ENCODE results near the gene PCDHB2.
"Not testable (repeated sequence)": the region's sequence is repeated elsewhere in the genome, so short reads cannot be mapped to it uniquely, and the experiment has no call there.

PCDHB2 gene
- long read RNA-seq, donor 1, full-length matches to known transcripts: 7 of 7 reads
- long read RNA-seq, donor 1, partial matches to known transcripts: 0 of 7 reads
- long read RNA-seq, donor 1, other reads (novel, unspliced or antisense): 0 of 7 reads
- long read RNA-seq, donor 2, full-length matches to known transcripts: 7 of 7 reads
- long read RNA-seq, donor 2, partial matches to known transcripts: 0 of 7 reads
- long read RNA-seq, donor 2, other reads (novel, unspliced or antisense): 0 of 7 reads
- long read RNA-seq, donor 3, full-length matches to known transcripts: 4 of 4 reads
- long read RNA-seq, donor 3, partial matches to known transcripts: 0 of 4 reads
- long read RNA-seq, donor 3, other reads (novel, unspliced or antisense): 0 of 4 reads
- long read RNA-seq, donor 4, full-length matches to known transcripts: 8 of 8 reads
- long read RNA-seq, donor 4, partial matches to known transcripts: 0 of 8 reads
- long read RNA-seq, donor 4, other reads (novel, unspliced or antisense): 0 of 8 reads
- long read RNA-seq, donor 5, full-length matches to known transcripts: 3 of 3 reads
- long read RNA-seq, donor 5, partial matches to known transcripts: 0 of 3 reads
- long read RNA-seq, donor 5, other reads (novel, unspliced or antisense): 0 of 3 reads
- long read RNA-seq, donor 6, full-length matches to known transcripts: 8 of 8 reads
- long read RNA-seq, donor 6, partial matches to known transcripts: 0 of 8 reads
- long read RNA-seq, donor 6, other reads (novel, unspliced or antisense): 0 of 8 reads
- long read RNA-seq, donor 7, full-length matches to known transcripts: 9 of 9 reads
- long read RNA-seq, donor 7, partial matches to known transcripts: 0 of 9 reads
- long read RNA-seq, donor 7, other reads (novel, unspliced or antisense): 0 of 9 reads
- long read RNA-seq, donor 8, full-length matches to known transcripts: 5 of 5 reads
- long read RNA-seq, donor 8, partial matches to known transcripts: 0 of 5 reads
- long read RNA-seq, donor 8, other reads (novel, unspliced or antisense): 0 of 5 reads

DNA sequence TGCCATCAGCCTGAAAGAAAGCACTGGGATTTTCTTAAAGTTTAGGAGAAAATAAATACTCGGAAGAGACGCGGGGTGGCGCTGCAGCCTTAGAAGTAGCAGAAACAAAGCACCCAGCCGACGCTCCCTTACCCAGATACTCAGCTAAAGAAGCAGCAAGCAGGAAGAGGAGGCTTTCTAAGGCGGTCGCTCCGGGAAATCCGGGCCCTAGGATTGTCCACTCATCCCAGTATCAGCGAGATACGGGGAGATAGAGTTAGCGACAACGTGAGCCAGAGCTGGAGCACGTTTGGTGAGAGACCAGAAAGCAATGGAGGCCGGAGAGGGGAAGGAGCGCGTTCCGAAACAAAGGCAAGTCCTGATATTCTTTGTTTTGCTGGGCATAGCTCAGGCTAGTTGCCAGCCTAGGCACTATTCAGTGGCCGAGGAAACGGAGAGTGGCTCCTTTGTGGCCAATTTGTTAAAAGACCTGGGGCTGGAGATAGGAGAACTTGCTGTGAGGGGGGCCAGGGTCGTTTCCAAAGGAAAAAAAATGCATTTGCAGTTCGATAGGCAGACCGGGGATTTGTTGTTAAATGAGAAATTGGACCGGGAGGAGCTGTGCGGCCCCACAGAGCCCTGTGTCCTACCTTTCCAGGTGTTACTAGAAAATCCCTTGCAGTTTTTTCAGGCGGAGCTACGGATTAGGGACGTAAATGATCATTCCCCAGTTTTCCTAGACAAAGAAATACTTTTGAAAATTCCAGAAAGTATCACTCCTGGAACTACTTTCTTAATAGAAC lies at the start of gene PCDHB2:
Gene PCDHB2 (plus strand): TSS at position 135 of the 782 bp plus-strand sequence. CDS start 176 bp downstream, at position 311.
- DNase-seq: peak; percentile 31

DNA sequence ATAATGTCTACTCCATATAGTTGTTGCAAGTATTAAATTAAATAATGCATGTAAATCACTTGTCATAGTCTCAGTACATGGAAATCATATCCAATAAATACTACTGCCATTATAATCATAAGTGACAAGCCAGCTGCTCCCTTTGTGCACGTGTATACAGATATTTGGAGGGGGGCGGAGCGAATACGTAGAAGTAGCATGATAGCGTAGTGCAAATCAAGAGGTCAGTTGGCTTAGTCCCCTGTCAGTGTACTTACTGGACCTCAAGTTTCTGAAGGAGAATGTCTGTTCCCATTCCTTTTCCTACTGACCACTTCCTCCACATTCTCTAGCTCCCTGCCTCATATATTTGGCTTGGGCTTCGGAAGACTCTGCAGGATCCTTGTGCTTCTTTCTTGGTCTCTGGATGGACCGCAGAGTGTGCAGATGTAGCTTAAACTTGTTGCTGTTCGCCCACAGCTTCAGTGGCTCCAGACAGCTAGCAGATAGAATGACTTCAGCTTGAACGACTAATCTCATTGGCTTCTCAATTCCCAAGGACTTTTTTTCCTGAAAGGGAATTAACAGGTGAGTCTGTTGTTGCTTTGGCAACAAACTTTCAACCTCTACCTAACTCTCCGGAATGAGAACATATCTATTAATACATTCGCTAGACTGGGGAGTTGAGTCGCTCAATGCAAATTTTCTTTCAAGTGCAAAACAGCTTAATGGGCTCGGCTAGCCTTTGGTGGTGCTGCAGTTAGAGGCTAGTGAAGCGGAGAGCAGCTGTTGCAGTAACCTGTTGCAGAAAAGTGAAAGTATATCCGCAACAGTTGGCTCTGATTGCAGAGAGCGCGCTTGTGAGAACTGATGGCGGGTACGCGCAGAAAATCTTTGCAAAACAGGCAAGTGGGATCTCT lies 43.5 kb upstream of the PCDHB2 start, which contains the start of gene PCDHB1:
Gene PCDHB1 (plus strand): TSS at position 753 of the 899 bp plus-strand sequence. CDS start 97 bp downstream, at position 850.
- DNase-seq: peak; percentile 17

DNA sequence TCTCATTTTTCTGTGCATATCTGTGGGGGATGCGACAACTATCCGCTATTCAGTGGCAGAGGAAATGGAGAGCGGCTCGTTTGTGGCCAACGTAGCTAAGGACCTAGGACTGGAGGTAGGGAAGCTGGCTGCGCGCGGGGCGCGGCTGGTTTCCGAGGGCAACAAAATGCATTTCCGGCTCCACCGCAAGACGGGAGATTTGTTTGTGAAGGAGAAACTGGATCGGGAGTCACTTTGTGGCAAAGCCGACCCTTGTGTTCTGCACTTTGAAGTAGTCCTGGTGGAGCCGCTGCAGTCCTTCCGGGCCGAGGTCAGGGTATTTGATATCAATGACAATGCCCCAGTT lies 42.9 kb upstream of the PCDHB2 start:
- peak; percentile 20 for DNase-seq

DNA sequence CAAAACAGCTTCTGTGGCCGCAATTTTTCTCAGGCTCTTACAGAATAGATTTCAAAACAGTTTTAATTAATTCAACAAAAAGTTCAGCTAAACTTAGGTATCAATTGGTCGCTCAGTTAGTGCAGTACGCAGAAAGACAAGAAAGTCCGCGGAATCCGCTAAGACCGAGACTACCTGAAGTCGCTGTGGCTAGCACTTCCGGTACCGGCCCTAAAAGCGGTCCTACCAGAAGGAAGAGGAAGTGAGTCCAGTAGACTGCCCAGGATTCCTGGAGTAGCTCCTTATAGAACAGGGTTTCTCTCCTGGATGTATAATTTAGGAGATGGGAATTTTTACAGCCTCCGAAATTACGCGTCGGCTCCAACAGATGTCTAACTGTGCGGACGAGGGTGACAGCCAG lies 16.6 kb upstream of the PCDHB2 start:
- DNase-seq: peak; percentile 1

DNA sequence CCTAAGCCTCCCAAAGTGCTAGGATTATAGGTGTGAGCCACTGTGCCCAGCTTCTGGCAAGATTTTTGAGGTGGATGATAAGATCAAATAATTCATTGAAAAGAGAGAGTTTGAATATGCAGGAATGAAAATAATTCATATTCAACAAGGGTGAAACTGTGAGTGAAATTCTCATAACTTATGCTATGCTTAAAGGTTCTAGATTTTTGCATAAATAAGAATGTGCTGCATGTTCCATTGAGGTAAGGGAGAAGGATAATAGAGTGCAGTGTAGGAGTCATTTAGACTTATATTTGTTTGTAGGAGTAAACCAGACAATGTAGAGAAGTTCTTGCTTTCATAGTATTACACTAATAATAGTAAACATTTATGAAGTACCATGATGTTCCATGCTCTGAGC lies 12.2 kb upstream of the PCDHB2 start:
- DNase-seq: no peak

DNA sequence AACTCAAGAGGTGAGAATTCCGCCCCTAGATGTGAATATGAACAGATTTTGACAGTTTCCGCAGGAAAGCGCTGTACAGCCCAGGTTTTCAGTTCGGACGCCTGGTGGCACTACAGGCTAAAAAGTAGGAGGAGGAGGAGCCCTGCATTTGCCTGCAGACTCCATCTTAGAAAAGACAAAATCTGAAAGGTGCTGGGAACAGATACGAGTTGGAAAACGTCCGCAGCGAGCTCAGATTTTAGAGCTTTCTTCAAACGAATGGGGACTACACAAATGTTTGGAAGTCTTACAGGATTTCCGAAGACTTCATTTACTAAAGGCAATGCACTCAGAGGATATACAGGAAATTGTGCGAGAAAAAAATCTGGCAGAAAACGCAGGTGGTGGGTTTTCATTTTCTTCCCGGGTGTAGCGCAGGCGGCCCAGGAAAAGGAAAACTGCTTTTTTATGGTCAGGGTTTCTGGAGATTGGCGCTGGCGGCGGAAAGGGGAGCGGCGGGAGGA lies 9.9 kb upstream of the PCDHB2 start:
- peak; percentile 47 for DNase-seq

GRCh38 chr5:141095263-141095641 lies 837 bp downstream of the PCDHB2 start:
- DNase-seq: no peak

DNA sequence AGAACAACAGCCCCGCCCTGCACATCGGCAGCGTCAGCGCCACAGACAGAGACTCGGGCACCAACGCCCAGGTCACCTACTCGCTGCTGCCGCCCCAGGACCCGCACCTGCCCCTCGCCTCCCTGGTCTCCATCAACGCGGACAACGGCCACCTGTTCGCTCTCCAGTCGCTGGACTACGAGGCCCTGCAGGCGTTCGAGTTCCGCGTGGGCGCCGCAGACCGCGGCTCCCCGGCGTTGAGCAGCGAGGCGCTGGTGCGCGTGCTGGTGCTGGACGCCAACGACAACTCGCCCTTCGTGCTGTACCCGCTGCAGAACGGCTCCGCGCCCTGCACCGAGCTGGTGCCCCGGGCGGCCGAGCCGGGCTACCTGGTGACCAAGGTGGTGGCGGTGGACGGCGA lies 1.8 kb downstream of the PCDHB2 start:
- not testable (repeated sequence) for DNase-seq

DNA sequence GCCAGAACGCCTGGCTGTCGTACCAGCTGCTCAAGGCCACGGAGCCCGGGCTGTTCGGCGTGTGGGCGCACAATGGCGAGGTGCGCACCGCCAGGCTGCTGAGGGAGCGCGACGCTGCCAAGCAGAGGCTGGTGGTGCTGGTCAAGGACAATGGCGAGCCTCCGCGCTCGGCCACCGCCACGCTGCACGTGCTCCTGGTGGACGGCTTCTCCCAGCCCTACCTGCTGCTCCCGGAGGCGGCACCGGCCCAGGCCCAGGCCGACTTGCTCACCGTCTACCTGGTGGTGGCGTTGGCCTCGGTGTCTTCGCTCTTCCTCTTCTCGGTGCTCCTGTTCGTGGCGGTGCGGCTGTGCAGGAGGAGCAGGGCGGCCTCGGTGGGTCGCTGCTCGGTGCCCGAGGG lies 2.2 kb downstream of the PCDHB2 start:
- DNase-seq: not testable (repeated sequence)

DNA sequence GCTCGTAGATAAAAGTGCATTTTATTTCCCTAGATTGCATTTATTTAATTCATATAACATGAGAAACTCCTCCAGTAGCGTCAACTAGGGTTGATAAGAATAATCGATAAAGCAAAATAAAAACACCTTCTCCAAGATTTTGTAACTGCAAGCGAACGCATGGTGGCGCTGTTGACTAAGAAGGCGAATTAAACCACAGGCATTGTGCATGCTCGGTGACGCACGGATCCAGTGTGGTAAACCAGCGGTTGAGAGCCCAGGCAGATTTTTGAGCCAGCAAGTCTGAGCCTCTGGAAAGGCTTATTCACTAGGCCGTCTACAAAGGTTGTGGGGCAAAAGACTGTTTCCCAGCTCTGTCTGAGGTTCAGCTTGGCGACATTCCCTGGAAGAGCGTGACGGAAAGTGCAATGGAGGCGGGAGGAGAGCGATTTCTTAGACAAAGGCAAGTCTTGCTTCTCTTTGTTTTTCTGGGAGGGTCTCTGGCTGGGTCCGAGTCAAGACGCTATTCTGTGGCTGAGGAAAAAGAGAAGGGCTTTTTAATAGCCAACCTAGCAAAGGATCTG lies 5.9 kb downstream of the PCDHB2 start, which contains the start of gene PCDHB3:
Gene PCDHB3 (plus strand): TSS at position 231 of the 563 bp plus-strand sequence. CDS start 177 bp downstream, at position 408.
- peak; percentile 7 for DNase-seq

- DNase-seq: no peak
These were observed 6.6 kb downstream of the PCDHB2 start for GRCh38 chr5:141101059-141101458.

- not testable (repeated sequence) for DNase-seq
These were observed 7.7 kb downstream of the PCDHB2 start for GRCh38 chr5:141102070-141102469.

DNA sequence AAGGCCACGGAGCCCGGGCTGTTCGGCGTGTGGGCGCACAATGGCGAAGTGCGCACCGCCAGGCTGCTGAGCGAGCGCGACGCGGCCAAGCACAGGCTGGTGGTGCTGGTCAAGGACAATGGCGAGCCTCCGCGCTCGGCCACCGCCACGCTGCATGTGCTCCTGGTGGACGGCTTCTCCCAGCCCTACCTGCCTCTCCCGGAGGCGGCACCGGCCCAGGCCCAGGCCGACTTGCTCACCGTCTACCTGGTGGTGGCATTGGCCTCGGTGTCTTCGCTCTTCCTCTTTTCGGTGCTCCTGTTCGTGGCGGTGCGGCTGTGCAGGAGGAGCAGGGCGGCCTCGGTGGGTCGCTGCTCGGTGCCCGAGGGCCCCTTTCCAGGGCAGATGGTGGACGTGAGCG lies 8.1 kb downstream of the PCDHB2 start:
- not testable (repeated sequence) for DNase-seq

- DNase-seq: no peak
These were observed 10.9 kb downstream of the PCDHB2 start for GRCh38 chr5:141105350-141105749.

DNA sequence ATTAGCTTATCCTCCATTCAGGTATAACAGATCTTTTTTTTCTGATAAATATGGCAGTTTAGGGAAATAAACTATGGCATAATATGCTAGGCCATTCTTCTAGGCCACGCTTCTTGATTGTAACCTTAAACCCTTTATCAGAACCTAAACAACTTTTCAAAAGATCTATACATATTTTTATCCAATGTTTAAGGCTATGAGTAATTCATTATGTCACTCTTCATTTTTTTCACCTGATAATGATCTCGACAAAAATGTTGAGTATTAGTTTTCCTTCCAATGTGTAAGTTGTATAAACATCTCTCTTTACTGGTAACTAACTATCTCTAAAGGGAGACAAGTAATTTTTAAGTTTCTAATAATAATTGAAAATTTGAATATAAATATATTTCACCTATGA lies 24.8 kb downstream of the PCDHB2 start:
- DNase-seq: no peak

DNA sequence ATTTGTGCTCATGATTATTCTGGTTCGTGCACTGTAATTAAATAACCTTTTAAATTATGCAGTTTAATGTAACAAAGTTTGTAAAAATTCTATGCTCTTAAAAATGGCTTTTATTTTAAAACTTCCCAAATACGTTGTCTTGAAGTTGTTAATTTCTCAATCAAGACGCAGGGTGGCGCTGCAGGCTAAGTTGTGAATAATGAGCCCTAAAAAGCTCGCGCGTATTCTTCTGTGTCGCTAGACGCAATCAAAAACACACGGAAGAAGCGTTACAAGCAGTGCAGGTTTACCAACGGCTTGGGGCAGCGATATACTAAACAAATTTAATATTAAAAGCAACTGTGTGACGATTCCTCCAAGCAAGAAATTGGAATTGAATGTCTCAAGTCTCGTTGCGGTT lies 27.1 kb downstream of the PCDHB2 start, which contains the start of gene PCDHB4:
Gene PCDHB4 (plus strand): TSS at position 256 of the 400 bp plus-strand sequence. CDS start 181 bp downstream, outside the sequence.
- no peak for DNase-seq

DNA sequence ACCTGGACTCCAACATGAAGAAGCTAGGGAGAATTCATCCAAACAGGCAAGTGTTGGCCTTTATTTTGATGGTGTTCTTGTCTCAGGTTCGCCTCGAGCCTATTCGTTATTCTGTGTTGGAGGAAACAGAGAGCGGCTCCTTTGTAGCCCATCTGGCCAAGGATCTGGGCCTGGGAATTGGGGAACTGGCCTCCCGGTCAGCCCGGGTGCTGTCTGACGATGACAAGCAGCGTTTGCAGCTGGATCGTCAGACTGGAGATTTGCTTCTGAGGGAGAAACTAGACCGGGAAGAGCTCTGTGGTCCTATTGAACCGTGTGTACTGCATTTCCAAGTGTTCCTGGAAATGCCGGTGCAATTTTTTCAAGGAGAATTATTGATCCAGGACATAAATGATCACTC lies 27.6 kb downstream of the PCDHB2 start:
- DNase-seq: no peak

GRCh38 chr5:141123396-141124135 lies 29.2 kb downstream of the PCDHB2 start:
- not testable (repeated sequence) for DNase-seq

- no peak for DNase-seq
These were observed 32.9 kb downstream of the PCDHB2 start for GRCh38 chr5:141127305-141127704.
